HG02973 (cell line): ENCODE measurements around the gene MAGOHB.
A peak's percentile ranks its signal among the peaks of the same experiment; 100 is the strongest.
"Not testable (repeated sequence)": the region's sequence is repeated elsewhere in the genome, so short reads cannot be mapped to it uniquely, and the experiment has no call there.

Experiments used
- ATAC-seq: cut with Tn5 transposase; IDR thresholded peaks from one replicate; pipeline ENCODE4 v1.9.1; 2021; ENCODE audit warnings: moderate library complexity; ENCODE audit not compliant: unreplicated experiment

Gene MAGOHB

DNA sequence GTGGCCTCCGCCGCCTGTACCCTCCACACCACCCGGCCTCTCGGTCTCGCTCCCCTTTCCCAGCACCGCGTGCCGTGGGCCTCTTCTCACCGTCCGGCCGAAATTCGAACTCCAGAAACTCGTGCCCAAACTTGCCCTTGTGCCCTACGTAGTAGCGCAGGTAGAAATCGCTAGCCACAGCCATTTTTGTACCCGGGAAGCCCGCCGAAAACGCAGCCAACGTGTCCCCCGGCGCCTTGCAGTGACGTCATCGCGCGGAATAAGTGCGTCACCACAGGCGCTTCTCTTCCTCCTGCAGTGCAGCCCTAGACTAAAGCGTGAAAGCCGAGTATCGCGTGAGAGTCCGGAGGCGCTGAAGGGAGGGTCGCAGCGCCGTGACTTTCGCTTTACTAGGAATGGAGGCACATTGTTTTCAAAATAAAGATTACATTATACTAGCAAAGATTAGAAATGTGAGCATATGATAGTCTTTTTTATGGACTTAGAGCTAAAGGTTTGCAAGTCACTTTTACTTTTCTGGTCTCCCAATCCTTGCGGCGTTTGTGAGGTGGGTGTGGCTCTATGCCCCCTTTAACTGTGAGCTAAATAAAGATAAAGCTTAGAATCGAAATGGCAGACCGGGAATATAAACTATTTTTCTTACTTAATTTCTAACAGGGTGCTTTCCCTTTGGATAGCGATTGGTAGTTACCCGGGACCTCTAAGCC is at the start of gene MAGOHB:
Gene MAGOHB (minus strand): TSS at position 261 of the 707 bp plus-strand sequence. CDS start 77 bp downstream, at position 184.
- peak; percentile 88 for ATAC-seq

DNA sequence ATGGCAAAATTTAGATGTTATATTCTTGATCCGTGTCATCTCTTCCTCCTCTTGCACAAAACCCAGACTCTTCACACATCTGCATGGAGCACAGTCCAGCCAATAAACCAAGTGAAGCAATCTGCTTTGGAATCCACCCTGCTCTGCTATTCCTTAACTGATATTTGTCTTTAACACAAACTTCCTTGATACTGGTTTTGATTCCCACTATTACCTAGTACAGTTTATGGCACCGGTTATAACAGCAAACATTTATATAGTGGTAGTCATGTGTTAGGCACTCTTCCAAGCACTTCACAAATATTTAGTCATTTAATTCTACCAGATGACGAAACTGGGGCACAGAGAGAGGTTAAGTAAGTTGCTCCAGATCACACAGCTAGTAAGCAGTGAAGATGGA is 47.9 kb upstream of the MAGOHB start:
- no peak for ATAC-seq

DNA sequence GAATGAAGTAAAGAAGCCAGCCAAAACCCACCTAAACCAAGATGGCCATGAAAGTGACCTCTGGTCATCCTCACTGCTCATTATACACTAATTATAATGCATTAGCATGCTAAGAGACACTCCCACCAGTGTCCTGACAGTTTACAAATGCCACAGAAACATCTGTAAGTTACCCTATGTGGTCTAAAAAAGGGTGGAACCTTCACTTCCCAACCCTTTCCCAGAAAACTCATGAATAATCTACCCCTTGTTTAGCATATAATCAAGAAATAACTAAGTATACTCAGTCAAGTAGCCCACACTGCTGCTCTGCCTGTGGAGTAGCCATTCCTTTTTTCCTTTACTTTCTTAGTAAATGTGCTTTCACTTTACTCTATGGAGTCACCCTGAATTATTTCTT is 40.6 kb upstream of the MAGOHB start:
- no peak for ATAC-seq

DNA sequence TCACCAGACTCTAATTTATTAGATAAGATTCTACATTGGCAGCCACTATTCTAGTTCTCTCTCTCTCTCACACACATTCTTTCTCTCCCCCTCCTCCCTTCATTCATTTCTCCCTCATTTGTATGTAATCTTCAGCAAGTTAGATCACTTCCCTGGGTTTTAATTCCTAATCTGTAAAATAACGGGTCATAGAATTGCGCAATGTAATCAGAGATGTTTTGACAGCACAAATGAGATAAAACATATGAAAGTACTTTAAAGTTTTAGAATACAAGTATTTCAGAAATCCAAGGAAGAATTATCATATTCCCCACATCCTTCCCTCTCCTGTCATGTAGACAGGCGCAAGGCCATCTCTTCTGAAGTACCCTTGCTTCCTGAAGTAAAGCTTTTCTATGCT is 38.8 kb upstream of the MAGOHB start:
- ATAC-seq: no peak

DNA sequence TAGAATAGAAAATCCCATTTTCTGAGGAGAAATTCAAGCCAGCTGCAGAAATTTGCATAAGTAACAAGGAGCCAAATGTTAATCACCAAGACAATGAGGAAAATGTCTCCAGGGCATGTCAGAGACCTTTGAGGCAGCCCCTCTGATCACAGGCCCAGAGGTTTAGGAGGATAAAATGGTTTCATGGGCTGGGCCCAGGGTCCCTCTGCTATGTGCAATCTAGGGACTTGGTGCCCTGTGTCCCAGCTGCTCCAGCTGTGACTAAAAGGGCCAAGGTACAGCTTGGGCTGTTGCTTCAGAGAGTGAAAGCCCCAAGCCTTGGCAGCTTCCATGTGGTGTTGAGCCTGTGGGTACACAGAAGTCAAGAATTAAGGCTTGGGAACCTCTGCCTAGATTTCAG is 33.2 kb upstream of the MAGOHB start:
- not testable (repeated sequence) for ATAC-seq

DNA sequence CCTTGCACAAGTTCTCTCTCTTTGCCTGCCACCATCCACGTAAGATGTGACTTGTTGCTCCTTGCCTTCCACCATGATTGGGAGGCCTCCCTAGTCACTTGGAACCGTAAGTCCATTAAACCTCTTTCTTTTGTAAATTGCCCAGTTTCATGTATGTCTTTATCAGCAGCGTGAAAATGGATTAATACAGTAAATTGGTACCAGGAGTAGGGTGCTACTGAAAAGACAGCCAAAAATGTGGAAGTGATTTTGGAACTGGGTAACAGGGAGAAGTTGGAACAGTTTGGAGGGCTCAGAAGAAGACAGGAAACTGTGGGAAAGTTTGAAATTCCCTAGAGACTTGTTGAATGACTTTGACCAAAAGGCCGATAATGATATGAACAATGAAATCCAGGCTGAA is 32.5 kb upstream of the MAGOHB start:
- no peak for ATAC-seq

DNA sequence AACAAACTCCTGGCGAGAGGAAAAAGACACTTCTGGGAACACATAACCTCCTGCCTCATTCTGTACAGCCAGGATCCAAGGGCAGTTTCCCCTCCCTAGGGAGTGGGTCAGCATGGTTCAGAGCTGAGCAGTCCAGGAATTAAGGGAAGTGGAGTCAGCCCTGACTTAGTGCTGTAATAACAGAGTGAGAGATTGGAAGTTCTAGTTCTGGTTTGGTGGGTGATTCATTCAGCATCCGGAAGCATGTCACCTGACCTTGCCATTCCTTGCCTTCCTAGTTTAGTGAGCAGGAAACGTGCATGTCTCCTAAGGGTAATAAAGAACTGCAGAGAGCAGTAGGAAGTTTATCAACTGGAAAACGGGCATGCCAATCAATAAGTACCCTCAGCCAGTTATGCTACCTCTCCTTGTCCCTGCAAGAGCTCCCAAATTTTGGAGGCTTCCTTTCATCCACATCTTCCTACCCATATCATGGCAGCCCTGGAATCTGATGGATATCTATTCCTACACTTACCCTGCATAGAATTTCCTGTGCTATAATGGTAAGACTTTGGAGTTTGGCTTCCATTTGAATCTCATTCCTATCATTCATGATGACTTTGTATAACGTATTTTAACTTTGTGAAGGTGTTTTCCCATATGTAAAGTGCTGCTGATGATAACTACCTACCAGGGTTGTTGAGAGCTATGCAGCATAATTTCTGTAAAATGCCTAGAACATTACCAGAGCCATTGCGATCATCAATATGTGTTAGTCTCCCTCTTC is 28.5 kb upstream of the MAGOHB start:
- ATAC-seq: no peak

DNA sequence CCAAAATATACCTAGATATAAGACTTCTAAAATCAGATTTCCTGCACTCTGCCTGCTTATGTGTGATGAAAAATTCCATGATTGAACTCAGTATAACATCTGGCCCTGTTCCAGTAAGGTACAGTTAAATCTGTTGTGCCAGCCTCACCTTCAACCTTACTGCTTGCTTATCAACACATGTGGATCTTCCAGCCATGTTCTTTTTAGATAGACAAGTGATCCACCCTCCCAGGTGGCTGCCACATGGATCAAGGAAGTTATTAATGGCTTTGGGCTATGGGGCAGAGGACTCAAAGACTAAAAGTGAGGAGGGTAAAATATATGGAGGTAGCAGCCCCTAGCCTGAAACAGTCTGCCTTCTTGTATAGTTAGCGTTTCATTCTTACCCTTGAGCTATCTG is 25.3 kb upstream of the MAGOHB start:
- no peak for ATAC-seq

DNA sequence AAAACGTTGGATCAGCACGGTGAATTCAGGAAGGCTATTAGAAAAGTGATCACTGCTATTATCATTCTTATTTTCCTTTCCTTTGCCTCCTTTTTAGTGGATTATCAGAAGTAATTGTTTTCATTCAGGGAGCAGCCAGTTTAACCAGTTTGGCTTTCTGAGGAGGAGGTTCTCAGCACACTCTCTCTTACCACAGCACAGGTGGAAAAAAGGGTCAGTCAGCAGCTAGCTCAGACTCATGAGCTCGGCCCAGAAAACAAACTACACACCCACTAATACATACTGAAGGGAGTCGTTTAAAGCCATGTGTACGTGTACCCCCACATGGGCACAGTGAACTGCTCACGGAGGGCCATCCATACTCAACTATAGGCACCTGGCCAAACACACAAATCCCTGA is 23.2 kb upstream of the MAGOHB start:
- ATAC-seq: no peak

DNA sequence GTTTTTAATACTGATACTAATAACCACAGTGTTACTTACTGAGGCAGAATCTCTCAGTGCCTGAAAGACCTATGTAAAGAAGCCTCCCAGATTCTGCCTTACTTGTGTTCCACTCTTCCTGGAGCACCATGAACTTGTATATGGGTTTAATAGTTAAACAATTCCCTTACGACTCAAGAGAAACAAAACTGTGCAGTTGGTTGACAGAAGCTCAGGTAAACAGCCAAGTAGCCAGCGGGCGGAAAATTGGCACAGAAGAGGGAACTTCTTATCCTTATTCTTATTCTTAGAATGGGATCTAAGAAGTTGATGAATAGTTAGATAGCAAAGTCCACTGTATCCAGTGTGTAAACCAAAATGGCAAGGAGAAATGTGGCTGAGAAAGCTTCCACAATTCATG is 22.7 kb upstream of the MAGOHB start:
- ATAC-seq: no peak

DNA sequence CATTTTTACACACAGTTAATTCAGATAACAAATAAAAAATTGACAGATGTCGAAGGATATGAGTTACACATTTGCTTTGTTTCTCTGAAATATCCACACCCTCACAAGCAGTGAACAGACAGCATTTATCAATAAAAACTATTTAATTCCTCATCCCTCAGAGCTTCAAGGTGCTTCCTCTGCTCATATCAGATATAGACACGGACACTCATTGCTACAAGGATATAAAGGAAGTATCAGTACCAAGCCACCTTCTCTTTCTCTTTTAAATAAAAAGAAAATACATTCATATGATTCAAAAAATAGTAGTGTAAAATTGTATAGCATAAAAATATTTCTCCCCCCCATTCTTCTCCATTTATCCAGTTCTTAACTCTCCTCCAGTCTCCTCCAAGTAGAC is 21.9 kb upstream of the MAGOHB start:
- no peak for ATAC-seq

DNA sequence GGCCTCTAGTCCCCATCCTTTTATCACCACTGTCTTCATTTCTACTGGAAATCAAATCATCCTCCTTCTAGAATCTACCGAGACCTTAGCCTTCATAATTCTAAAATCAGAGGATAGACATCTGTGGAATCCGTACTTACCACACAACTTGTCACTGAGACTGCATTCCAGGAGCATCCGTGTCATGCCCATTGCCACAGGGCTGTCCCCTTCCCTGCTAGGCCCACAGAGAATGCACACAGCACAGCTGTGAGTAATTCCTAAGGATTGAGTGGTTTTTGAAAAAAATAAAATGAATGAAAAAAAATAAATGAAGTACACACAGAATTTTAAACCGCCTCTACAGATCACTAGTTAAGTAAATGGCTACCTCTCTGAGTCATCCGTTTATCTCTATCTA is 21.0 kb upstream of the MAGOHB start:
- ATAC-seq: no peak

DNA sequence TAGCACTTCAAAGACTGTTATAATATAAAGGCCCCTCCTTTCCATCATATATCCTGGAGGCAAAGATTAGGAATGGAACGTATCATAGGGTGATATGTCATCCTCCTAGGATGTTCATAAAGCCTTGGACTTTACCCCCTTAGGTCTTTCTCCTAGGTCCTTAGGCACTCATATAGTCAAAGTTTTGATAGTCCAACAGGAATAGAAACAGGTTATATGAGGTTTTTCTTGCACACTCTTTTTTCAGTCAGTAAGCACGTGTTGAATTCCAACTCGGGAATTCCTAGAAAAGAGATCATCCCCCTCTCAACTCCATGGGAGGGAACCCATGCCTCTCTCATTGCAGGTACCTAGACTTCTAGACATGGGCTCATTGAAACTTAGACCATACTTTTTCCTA is 20.1 kb upstream of the MAGOHB start:
- no peak for ATAC-seq

DNA sequence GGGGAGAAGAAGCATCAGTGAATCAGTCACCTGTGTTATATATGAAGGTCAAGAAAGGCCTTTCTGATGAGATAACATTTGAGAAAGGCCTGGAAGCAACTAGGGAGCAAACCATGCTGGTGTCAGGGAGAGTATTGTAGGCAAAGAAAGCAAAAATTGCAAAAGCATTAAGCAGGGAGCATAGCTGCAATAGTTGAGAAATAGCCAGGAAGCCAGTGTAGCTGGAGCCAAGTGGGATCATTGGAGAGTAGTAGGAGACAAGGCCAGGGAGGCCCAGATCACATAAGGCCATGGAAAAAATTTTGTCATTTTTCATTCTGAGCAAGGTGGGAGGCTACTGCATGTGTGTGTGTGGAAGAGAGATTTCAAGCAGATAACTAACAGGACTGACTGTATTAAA is 18.8 kb upstream of the MAGOHB start:
- no peak for ATAC-seq

DNA sequence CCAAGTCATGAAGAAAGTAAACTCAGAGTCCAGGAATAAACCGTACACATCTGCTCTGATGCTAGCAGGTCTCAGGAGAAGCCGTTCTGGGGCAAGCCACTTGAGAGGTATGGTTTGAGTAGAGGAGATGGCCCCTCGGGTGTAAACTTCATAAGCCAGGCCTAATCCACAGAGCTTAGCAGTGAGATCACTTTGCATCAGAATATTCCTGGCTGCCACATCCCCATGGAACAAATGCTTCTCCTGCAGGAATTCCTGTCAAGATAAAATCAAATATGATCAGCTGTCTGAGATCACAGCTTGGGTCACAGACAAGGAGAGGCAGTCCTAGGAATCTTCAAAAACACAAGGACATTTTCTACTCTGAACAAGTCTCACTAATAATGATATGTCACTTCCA is 11.2 kb upstream of the MAGOHB start:
- no peak for ATAC-seq

DNA sequence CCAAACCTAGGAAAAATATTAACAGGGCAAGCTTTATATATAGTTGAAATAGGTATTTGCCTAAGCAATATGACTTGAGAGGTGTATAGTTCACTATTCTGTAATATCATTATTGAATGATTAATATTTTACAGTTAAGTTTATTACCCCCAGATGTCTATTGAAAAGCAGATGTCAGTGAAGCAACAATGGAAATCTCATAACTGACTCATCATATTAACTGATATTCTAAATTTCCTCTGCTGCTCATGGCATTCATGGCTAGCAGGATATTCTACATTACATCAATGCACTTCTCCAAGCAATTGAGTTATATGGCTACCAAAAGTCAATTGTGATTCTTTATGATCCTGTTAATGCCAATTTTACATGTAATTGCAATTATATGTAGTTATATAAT is 9.7 kb upstream of the MAGOHB start:
- no peak for ATAC-seq

DNA sequence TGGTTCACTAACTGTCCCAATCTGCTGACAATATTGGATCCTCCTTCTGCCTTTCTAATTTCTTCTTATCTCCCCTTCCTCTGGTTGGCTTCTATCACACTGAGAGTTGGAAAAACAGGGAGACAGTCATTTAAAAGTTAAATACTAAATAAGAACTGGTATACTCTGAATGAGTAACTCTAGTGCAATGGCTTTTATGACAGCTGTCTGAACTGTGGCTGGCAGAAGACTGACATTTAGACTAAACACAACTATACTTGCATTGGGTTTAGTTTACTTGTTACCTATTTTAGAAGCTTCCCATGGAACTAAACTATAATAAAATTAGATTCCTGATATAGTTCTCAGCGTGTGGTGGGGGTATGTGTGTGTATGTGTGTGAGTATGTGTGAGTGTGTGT is 7.9 kb upstream of the MAGOHB start:
- ATAC-seq: no peak

DNA sequence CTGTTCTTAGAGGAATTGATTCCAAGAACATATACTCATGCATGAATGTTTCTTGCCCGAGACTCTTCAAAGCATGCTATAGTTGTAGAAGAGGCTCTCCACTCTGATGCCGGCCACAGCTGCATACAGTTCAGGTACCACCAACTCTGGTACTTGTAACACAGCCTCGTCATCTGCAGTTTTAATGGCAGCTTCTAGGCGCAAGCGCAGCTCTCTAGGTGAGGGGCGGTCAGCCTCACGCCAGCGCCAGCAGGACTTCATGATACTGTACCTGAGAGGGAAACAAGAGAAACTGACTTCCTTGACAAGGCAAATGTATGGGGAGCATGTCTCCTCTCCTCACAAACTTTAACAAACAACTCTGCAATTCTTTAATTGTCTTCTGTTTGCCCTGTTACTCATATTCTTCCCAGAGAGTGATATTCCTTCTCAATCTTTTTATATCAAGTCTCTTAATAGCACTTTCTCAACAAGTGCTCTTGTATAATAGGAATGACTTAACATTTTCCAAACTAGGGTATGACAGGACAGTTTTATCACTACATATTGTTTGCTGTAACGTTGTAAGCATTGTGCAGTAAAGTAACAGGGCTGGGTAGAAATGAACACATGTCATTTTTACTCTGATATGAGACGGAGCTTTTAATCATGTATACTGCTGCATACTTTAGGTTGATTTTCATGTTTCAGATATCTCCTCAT is 6.8 kb upstream of the MAGOHB start:
- no peak for ATAC-seq

DNA sequence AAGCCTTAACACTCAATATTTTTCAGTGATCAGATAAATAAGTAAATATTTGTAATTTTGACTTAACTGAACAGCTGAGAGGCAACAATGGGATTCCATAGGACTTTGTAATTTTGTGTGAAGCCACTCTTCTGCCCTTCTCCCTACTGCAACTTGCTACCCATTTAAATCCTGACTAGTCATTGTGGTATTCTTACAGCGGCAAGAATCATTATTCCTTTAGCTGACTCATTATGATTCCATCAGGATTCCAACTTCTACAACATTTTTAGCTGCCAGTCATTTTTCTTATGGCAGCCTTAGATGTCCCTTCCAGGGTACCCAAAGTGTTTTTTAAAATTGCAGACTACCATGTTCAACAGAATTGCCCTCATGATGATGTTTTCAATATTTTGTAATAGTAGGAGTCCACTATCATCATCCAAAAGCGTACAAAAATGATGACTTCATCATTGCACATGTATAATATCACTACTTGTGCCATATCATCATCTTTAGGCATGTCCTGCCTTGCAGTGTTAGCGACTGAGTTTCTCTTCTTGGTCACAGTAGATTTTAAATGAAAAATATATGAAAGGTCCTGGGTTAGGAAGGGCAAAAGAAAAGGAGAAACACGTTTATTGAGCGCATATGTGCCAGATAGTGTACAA is 5.1 kb upstream of the MAGOHB start:
- ATAC-seq: no peak

DNA sequence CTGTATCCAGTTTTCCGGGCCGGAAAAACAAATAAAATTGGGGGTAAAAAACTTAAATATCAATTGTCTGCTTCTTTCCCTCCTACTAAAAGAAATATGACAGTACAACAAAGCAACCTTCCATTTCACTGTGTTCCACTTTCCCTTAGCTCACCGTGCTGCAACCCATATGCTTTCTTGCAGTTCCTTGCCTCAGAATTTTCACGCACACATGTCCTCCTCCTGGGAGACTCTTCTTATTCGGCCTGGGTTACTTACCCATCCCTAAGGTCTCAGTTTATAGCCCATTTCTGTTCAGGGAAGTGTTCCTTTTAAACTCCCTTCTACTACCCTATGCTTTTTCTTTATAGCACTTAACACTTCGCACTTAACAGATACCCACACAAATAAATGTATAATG is 4.5 kb upstream of the MAGOHB start:
- ATAC-seq: no peak

DNA sequence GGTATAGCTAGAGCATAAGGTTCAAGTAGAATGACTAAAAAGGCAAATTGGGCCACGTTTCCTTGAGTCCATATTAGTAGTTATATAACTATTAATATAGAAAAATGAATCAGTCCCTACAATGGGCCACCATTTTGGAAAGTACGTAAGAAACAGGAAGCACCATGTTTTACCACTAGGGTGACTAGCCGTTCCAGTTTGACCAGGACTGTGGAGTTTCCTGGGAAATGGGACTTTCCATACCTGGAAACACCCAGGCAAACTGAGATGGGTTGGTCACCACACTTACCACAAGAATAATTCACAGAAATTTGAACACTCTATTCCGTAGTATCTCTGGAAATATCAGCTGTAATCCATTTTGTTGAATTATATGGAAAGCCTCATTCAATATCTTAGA is 2.1 kb upstream of the MAGOHB start:
- no peak for ATAC-seq

DNA sequence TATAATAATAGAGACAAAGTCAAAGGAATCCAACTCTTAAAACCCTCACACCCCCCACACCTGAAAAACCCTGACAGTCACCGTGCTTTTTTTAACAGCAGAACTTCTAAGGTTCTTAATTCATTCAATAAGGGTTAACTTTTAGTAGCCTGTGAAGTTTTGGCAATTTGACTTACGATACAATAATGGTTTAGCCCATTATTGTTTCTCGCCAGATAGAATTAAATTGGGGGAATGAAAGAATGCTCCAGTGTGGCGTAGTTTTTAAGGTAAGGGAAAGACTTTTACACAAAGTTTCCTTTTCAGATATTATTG is 604 bp upstream of the MAGOHB start:
- no peak for ATAC-seq
